Measurements from ENCODE around the gene KCNK10.

DNA sequence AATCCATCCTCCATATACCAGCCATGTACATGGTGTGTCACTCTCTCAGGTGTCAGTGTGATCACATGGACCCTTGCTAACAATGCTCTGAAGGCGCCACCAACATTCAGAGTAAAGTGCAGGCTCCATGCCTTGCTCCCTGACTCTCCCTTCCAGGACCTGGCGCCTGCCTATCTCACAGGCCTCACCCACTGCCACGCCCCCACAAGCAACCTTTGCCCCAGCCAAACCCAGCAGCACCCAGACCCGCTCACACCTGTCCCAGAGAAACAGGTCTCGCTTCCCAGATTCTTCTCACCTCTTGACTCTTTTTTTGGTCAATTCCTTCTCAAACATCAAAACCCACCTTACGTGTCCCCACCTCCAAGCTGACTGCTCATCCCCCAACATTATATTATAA is 52.3 kb downstream of the KCNK10 start:
- no peak for TF ChIP-seq CTCF (IDR thresholded peaks at IDR 0.05; ENCODE audit: low read depth, low read length)
- no peak for TF ChIP-seq EZH2phosphoT487 (IDR thresholded peaks at IDR 0.05; ENCODE audit: low read depth)

All from OCI-LY3 (cell line).